GM23338 (cell line): ENCODE results near the gene CHST11.

Experiments used
- CREB1 ChIP-seq: fragments of 250-450 bp; sonication (Bioruptor Pico); IDR thresholded peaks from 2 replicates; pipeline ENCODE4 v1.5.0; 2020; ENCODE audit warnings: low read depth, mild to moderate bottlenecking, moderate library complexity
- ETS1 ChIP-seq: IDR thresholded peaks from 2 replicates; pipeline ENCODE4 v1.6.1; 2016; ENCODE audit warnings: antibody characterized with exemption
- EZH2 ChIP-seq: fragments of 200-600 bp; sonication (generic); IDR thresholded peaks from one replicate; pipeline ENCODE4 v1.8.0; 2017; ENCODE audit warnings: antibody characterized with exemption, mild to moderate bottlenecking, low read depth; ENCODE audit not compliant: unreplicated experiment
- EZH2phosphoT487 ChIP-seq: fragments of 200-600 bp; sonication (generic); IDR thresholded peaks from one replicate; pipeline ENCODE4 v1.8.1; 2018; ENCODE audit warnings: antibody characterized with exemption; ENCODE audit not compliant: unreplicated experiment
- JUNB ChIP-seq: IDR thresholded peaks from one replicate; pipeline ENCODE4 v1.6.1; 2016; ENCODE audit warnings: antibody characterized with exemption; ENCODE audit not compliant: unreplicated experiment
- NANOG ChIP-seq: IDR thresholded peaks from 2 replicates; pipeline ENCODE4 v1.6.1; 2016; ENCODE audit warnings: antibody characterized with exemption, borderline replicate concordance
- POLR2AphosphoS5 ChIP-seq: IDR thresholded peaks from 2 replicates; pipeline ENCODE4 v1.6.1; 2016; ENCODE audit warnings: antibody characterized with exemption, low read depth
- REST ChIP-seq: IDR thresholded peaks from one replicate; pipeline ENCODE4 v1.6.1; 2018; ENCODE audit warnings: antibody characterized with exemption; ENCODE audit not compliant: unreplicated experiment
- STAT1 ChIP-seq: IDR thresholded peaks from one replicate; pipeline ENCODE4 v1.6.1; 2016; ENCODE audit warnings: antibody characterized with exemption; ENCODE audit not compliant: unreplicated experiment
- ZNF114 ChIP-seq: fragments of 250-450 bp; sonication (Bioruptor Pico); IDR thresholded peaks from 2 replicates; pipeline ENCODE4 v1.5.0; 2020; ENCODE audit warnings: mild to moderate bottlenecking, moderate library complexity
- ZNF331 ChIP-seq: fragments of 250-450 bp; sonication (Bioruptor Pico); IDR thresholded peaks from 2 replicates; pipeline ENCODE4 v1.5.0; 2020; ENCODE audit warnings: low read depth, mild to moderate bottlenecking, moderate library complexity
- ZNF462 ChIP-seq: fragments of 250-450 bp; sonication (Bioruptor Pico); IDR thresholded peaks from 2 replicates; pipeline ENCODE4 v1.5.0; 2020; ENCODE audit warnings: mild to moderate bottlenecking, moderate library complexity
- TF ChIP-seq, protein P1 (sequence below), 2 experiments: fragments of 200-600 bp in 1 of 2; sonication (generic) in 1 of 2; conservative IDR thresholded peaks; 2 replicates each; pipeline versions ENCODE4 v1.5.1 to v1.6.1; 2016 to 2017; ENCODE audit warnings: antibody characterized with exemption in 2 of 2, low read depth in 2 of 2, mild to moderate bottlenecking in 2 of 2, moderate library complexity in 1 of 2

GRCh38 chr12:104738776-104739642 lies 282.3 kb downstream of the CHST11 start:
- no peak for TF ChIP-seq POLR2AphosphoS5
- TF ChIP-seq, protein P1, sequence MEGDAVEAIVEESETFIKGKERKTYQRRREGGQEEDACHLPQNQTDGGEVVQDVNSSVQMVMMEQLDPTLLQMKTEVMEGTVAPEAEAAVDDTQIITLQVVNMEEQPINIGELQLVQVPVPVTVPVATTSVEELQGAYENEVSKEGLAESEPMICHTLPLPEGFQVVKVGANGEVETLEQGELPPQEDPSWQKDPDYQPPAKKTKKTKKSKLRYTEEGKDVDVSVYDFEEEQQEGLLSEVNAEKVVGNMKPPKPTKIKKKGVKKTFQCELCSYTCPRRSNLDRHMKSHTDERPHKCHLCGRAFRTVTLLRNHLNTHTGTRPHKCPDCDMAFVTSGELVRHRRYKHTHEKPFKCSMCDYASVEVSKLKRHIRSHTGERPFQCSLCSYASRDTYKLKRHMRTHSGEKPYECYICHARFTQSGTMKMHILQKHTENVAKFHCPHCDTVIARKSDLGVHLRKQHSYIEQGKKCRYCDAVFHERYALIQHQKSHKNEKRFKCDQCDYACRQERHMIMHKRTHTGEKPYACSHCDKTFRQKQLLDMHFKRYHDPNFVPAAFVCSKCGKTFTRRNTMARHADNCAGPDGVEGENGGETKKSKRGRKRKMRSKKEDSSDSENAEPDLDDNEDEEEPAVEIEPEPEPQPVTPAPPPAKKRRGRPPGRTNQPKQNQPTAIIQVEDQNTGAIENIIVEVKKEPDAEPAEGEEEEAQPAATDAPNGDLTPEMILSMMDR (conservative IDR thresholded peaks at IDR 0.05; ENCODE audit: low read depth in 2 of 2): no peak
- no peak for TF ChIP-seq EZH2
- TF ChIP-seq REST: no peak
- TF ChIP-seq ZNF114 (CRISPR knock-in tag): no peak
- TF ChIP-seq ZNF462: no peak
- TF ChIP-seq ZNF331 (CRISPR knock-in tag): no peak
- no peak for TF ChIP-seq ETS1
- no peak for TF ChIP-seq EZH2phosphoT487
- TF ChIP-seq CREB1: no peak
- no peak for TF ChIP-seq NANOG
- TF ChIP-seq JUNB: no peak
- no peak for TF ChIP-seq STAT1
